ENCODE measurements around the gene HSD17B11.

GRCh38 chr4:87420276-87420830 is 29.4 kb upstream of the HSD17B11 start:
- TF ChIP-seq CTCF (IDR thresholded peaks at IDR 0.05; ENCODE audit: low read length) = no peak
- no peak for TF ChIP-seq EZH2 (IDR thresholded peaks at IDR 0.05; ENCODE audit: borderline replicate concordance, low read length)
